BJ (cell line): ENCODE data around the gene TMC1. TPM values are rescaled to one million over a fixed set of nuclear protein-coding genes. Genes with fewer than 3 reads are reported as not detected.

Experiments used
- CTCF ChIA-PET: fragments of 350-600 bp; formaldehyde crosslinking; extraction: SDS; loops from one replicate; lab custom pipeline; 2021; ENCODE audit warnings: antibody characterized with exemption, inconsistent platforms; lab: Yijun Ruan, JAX
- POLR2A ChIA-PET: fragments of 300-600 bp; sonication (Branson Sonifier 250); formaldehyde crosslinking; extraction: SDS; loops from one replicate; lab custom pipeline; 2021; ENCODE audit warnings: antibody characterized with exemption; lab: Charles Lee
- DNase-seq: peaks from one replicate; pipeline ENCODE4 v3.0.0-alpha.2; 2011; ENCODE audit warnings: low read depth
- H3K27me3 ChIP-seq: 2 replicates; pipeline ENCODE4 v1.6.0; 2011; ENCODE audit warnings: low read length; ENCODE audit not compliant: control insufficient read depth, insufficient read depth
- H3K36me3 ChIP-seq: 2 replicates; pipeline ENCODE4 v1.5.1; 2011; ENCODE audit warnings: low read length; ENCODE audit not compliant: control insufficient read depth, insufficient read depth
- H3K4me3 ChIP-seq: 2 replicates; pipeline ENCODE4 v1.5.1; 2011; ENCODE audit warnings: low read depth, mild to moderate bottlenecking, control low read depth, low read length
- CTCF ChIP-seq: IDR thresholded peaks from 2 replicates; pipeline ENCODE4 v1.5.1; 2011; ENCODE audit warnings: low read depth, mild to moderate bottlenecking, control low read depth, inconsistent platforms, low read length, moderate library complexity; ENCODE audit not compliant: insufficient read depth
- polyA plus RNA-seq: library from polyadenylated mRNA; depleted of rRNA; stranded (reverse); fragments of >200 nt; gene quantifications from 2 replicates; pipeline ENCODE4 v1.2.3, GENCODE V29; 2011

The TMC1 gene
- polyA plus RNA-seq, 1 experiment: 1.2 TPM

- no peak overlapping the region for H3K4me3 ChIP-seq
- ChIA-PET POLR2A (no interaction called here), CTCF (interaction anchor here (0.8 kb wide), 1 partner anchor 20 kb away, joined by 4 read pairs; no protein-coding TSS in a partner anchor)
- TF ChIP-seq CTCF: no peak
- H3K27me3 ChIP-seq: no peaks in the 10 kb centered on the region
- no peaks in the 10 kb centered on the region for H3K36me3 ChIP-seq
- DNase-seq: no peak
These were observed 127.7 kb downstream of the TMC1 start for GRCh38 chr9:72649127-72649442.

GRCh38 chr9:72650206-72650605 is 128.8 kb downstream of the TMC1 start:
- DNase-seq: no peak
- CTCF ChIA-PET: interaction anchor here (0.7 to 1.9 kb wide), 2 partner anchors 11 to 92 kb away, joined by 3 read pairs; no protein-coding TSS in a partner anchor
- H3K27me3 ChIP-seq: no peaks in the 10 kb centered on the region
- H3K36me3 ChIP-seq: no peaks in the 10 kb centered on the region
- POLR2A ChIA-PET: no interaction called here
- no peak overlapping the region for H3K4me3 ChIP-seq
- TF ChIP-seq CTCF: no peak

GRCh38 chr9:72656021-72656420 is 134.6 kb downstream of the TMC1 start:
- CTCF ChIA-PET: no interaction called here

GRCh38 chr9:72657023-72657422 is 135.6 kb downstream of the TMC1 start:
- Histone ChIP-seq H3K4me3 (no peak overlapping the region), H3K27me3 (no peaks in the 10 kb centered on the region), H3K36me3 (no peaks in the 10 kb centered on the region)
- POLR2A ChIA-PET: no interaction called here
- no peak for TF ChIP-seq CTCF
- DNase-seq: no peak
- CTCF ChIA-PET: no interaction called here

More at GRCh38 chr9:72656021-72656420, 134.6 kb downstream of the TMC1 start:
- Histone ChIP-seq H3K36me3 (no peaks in the 10 kb centered on the region), H3K4me3 (no peak overlapping the region), H3K27me3 (no peaks in the 10 kb centered on the region)
- POLR2A ChIA-PET: no interaction called here
- no peak for DNase-seq
- no peak for TF ChIP-seq CTCF

- ChIA-PET CTCF (interaction anchor here (1.0 kb wide), 1 partner anchor 13 kb away, joined by 3 read pairs; no protein-coding TSS in a partner anchor), POLR2A (no interaction called here)
- TF ChIP-seq CTCF: no peak
- Histone ChIP-seq H3K4me3 (no peak overlapping the region), H3K36me3 (no peaks in the 10 kb centered on the region), H3K27me3 (no peaks in the 10 kb centered on the region)
- DNase-seq: no peak
These were observed 137.3 kb downstream of the TMC1 start for GRCh38 chr9:72658703-72659102.
